GM18511 (cell line): Measurements from ENCODE around the gene MMP28.

ENCODE experiments used
- ATAC-seq: cut with Tn5 transposase; IDR thresholded peaks from one replicate; pipeline ENCODE4 v1.9.1; 2021; ENCODE audit warnings: mild to moderate bottlenecking, moderate library complexity; ENCODE audit not compliant: unreplicated experiment

Gene MMP28

DNA sequence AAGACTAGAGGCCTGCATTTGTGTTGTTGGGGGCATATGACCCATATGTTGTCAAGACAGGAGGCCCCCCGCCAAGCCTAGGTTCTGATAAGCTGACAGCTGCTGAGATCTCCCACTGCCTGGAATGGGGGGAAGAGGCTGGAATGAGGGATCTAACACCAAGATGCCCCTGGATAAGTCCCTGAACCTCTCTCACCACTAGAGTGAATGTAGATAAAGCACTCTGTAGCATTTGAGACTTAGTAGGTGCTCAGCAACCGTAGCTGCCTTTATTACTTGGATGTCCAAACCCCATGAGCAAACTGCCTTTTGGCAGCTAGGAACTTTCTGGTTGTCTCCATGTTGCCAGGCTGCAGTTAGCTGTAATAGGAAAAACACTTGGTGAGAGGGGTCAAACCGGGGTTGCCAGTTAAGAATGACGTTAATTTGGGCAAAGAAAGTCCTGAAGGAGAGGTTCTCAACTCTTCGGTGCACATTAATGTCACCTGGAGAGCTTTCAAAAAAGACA, 68.4 kb downstream of the MMP28 start:
- no peak for ATAC-seq

DNA sequence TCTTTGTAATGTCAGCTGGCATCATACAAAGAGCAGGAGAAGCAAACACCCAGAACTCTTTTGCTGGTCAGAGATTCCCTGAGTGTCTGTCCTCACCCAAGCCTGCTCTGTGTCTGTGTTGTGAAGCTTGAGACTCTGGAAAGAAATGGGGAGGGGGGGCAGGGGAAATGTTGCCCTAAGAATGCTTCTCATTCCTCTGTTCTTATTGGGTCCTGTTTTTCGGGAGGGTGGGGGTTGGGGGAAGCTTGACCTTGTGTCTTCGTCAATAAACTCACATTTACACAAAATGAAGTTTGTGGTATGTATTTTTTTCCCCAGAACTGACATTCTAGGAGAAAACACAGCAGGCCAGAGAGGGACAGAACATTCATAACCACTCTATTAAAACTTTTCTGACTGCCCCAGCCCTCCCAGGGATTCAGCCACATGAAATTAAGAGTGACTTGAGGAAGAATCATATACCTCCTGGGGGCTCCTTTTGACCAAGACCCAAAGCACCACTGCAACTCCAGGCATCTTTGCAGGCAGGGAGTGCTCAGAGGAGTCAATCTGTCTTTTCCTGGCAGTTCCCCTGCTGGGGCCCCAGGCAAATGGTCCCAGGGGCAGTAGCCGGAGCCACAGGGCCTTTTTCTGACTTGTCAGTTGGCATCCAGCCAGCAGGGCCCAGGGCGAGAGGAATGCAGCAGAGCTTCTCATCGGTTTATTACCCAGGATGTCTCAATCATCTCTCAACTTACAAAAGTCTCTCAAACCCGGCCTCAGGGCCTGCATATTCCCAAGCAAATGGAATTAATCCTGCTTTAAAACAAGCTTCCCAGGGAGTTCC, 69.1 kb downstream of the MMP28 start:
- no peak for ATAC-seq

DNA sequence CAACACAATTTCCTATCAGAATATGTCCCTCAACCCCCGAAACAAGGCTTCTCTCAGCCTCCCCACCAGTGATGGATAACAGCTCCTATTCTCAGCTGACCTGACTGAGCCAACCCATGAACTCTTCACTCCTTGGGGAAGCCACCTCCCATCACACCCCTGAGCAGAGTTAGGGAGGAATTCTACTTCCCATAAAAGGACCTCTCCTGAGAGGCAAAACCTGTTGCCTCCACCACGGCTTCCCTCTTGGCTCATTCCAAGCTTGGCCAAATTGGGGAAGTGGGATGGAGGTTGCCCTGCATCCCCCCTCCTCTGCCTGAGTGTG, 69.7 kb downstream of the MMP28 start:
- no peak for ATAC-seq

DNA sequence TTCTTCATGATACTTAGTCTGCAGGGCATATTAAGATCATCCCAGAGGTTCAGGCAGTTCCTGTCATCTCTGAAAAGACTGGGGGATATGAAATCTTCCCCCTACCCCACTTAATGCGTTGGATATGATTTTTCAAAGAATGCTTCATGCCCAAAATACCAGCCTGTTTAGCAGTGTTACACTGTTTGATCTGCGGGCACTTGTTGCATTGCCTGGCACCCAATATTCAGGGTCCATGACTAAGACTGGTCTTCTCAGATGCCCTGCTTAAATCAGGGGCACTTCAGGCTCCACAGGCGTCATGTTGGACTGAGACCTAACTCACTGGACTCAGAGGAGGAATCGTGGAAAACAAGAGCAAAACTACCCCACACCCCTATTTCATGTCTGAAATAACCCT, 70.4 kb downstream of the MMP28 start:
- no peak for ATAC-seq

DNA sequence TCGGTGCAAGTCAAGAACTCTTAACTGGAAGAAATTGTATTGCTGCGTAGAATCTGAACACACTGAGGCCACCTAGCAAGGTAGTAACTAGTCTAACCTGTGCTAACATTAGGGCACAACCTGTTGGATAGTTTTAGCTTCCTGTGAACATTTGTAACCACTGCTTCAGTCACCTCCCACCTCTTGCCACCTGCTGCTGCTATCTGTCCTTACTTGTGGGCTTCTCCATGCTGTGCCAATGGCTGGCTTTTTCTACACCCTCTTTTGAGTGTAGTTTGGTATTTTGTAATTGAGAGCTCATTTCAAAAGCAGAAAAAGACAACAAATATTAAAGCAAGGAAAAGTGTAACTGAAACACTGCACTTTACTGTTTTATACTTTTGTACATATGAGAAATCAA, 71.7 kb downstream of the MMP28 start:
- no peak for ATAC-seq

DNA sequence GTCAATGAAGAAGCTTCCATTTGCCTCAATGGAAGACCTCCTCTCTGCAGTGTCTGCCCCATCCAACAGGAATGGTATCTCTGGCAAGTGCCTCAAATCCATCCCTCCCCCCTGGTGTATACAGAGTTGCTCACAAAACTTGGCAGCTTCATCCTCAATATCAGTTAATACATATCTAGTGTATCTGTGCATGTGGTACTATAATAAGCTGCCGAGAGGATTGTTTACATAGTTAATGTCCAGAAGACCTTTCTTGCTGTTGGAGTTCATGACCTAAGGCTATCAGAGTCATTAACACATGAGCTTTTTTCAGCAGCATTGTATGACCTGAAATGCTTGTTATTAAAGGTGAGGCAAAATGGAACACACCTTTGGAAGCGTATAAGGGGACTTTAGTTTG, 78.0 kb downstream of the MMP28 start:
- no peak for ATAC-seq

DNA sequence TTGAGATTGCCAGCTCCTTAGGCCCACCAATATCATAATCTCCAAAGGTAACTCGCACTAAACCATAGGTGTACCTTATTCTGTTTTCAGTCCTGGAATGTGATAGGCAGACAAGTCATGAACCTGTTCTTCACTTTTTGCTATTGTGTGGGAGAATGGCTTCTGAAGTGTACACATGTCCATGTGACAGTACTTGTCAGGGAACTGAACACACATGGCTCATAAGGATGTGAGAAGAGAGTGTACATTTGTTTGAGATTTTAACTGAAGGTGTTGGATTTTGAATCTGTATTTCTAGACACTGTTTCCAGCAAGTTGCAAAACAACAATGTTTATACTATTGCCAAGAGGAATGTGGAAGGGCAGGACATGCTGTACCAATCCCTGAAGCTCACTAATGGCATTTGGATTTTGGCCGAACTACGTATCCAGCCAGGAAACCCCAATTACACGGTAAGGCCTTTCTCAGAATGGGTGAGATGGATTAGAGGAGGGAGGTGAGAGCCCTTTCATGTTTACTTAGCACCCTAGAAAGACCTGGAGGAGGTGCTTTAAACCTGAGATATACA, 78.5 kb downstream of the MMP28 start:
- no peak for ATAC-seq

DNA sequence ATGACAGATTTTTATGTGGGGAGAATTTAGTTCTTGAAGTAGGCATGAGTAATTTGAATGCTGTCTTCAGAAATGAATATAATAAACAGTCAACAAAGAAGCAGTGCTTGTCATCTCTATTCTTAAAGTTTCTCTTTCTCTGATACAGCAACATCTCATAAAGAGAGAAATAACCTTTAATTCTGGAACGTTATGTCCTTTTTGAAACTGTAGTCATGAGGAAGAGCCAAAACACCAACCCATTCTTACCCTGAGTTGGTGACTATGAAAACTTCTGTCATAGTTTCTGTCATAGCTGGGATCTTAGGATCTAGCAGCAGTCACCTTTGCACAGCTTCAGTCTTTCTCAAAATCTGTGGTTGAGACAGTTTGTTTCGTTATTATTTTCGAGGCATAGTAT, 79.3 kb downstream of the MMP28 start:
- no peak for ATAC-seq
